ENCODE data around the gene OTOG. TPM values are rescaled to one million over a fixed set of nuclear protein-coding genes. Genes with fewer than 3 reads are reported as not detected.

The OTOG gene
- total RNA-seq, 1 experiment from 2014 or later = not detected

DNA sequence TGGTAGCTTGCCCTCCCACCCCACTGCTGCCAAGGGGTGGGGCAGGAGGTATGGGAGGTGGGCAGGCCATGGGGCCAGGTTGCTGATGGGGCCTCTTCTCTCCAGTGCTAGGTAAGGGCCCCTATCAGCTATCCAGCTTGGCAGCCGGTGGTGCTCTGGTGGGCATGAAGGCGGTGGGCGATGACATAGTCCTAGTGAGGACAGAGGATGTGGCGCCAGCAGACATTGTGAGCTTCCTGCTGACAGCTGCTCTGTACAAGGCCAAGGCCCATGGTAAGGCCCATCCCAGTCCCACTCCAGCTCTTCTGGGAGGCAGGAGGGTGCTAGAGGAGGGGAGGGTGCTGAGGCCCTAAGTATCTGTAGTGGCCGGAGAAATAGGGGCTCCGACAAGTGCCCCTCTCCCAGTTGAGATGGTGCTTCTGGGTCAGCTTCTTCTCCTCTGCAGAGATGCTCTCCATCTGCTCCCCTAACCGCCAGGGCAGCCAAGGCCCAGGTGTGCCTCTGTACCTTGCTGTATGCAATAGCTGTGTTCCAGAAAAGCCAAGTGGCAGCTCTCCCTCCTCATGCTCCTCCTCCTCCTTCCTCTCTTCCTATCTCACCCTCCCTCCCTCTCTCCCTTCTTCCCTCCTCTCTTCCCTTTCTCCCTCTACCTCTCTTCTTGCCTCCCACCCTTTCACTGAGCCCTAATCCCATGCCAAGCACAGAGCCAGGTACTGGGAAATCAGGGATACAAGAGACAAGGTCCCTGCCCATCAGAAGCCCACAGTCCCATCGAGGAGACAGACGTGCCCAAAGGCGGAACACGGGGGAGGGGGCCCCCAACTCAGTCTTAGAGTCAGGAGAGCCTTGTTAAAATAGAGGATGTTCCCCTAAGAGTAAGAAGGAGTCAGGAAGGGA lies 55.3 kb downstream of the OTOG start:
- DNase-seq (ENCODE audit: low read depth) = no peak

GRCh38 chr11:17603056-17603825 lies 56.2 kb downstream of the OTOG start:
- DNase-seq (ENCODE audit: low read depth) = no peak

GRCh38 chr11:17604201-17604914 lies 57.3 kb downstream of the OTOG start:
- no peak for DNase-seq (ENCODE audit: low read depth)

DNA sequence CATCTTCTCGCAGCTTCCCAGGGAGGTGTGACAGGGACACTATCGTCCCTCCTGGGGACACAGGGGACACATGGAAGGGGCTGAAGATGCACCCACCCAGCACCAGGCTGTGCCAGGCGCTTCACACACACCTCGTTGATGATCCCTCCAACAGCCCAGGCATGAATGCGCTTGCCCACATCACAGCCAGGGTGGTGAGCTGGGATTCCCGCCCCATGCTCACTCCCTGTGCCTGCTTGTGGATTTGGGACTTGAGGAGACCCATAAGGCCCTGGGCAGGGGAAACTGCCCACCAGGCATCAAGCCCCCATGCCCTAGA lies 57.8 kb downstream of the OTOG start:
- DNase-seq (ENCODE audit: low read depth) = no peak

GRCh38 chr11:17605651-17606122 lies 58.6 kb downstream of the OTOG start:
- no peak for DNase-seq (ENCODE audit: low read depth)

DNA sequence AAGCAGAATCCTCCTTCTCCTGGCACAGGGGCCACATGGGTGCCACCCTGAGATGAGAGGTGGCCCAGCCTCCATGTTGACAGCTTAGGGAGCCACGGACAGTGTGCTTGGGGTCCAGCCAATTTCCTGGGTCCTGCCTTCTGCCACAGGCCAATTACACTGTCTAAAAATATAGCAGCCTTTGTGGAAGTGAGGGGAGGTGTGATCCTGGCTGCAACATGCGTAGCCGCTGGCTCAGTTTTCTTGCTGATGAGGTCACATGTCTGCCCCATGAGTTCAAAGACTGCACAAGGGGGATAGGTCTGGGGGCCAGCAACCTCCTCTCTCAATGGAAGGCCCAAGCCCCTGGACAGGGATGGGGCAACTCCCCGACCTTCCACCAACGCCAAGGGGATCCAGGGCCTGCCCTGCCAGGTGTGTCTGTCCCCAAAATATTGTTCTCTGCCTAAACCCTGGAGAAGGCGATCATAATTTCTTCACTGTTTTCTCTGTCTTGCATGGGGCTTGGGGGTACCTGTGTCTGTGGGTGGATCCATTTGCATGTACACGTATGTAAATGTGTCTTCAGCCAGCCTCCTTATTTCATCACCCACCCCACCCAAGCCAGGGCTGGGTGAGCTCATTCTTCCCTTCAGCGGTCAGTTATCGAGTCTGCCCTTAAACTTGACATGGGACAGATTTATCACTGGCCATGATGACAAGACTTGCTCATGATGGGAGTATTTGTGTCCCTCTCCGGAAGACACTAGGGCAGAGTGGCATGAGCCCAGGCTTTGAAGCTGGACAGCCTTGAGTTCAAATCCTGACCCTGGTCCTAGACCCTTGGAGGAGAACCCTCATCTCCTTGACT lies 59.4 kb downstream of the OTOG start:
- DNase-seq (ENCODE audit: low read depth) = no peak

DNA sequence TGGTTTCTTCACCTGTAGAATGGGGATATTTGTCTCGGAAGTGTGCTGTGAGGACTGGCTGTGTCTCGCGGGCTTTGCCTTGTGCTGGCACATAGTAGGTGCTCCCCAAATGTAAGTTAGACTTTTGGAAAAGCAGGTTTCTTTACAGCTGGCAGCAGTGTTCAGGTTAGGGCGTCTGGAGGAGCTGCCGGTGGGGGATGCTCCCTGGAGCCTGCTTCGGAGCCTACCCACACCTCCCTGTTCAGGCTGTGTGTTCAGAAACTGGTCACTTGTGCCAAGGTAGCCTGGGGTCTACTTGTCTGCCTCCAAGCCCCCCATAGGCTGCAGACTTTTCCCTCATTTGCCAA lies 60.0 kb downstream of the OTOG start:
- DNase-seq (ENCODE audit: low read depth) = no peak

DNA sequence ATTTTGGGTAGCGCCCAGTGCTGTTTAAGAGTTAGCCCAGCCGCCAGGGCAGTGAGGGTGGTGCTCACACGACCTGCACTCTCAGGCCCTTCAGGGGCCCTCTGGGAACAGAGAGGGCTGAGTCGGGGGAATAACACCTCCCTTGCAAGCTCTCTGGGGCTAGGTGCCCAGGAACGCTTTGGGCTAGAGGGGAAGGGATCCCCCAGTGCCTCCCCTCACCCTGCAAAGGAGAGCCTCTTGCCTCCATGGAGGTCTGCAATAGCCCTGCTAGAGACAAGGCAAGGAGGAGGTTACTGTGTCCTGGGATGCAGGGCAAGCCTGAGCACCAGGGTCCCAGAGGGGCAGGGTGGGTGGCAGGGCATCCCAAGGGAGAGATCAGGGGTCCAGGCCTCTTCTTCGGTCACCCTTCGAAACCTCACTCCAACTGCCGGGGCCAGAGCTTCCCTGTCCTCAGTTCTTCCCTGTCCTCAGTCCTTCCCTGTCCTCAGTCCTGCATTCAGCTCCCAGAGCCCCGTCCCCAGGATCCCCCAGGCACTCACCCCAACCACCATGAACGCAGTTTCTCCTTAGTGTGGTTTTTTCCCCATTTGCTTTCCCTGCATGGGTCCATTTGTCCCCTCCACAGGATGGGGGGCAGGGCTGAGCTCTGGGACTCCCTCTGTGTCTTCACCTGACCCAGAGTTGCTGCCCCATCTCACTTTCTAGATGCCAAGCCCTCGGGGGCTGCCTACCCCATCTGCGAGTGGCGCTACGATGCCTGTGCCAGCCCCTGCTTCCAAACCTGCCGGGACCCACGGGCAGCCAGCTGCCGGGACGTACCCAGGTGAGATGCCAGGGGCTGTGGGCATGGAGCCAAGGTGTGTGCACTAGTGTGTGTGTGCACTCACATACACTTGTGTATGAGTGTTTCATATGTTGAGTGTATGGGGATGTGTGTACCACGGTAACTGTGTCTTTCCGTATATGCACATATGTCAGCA lies 60.8 kb downstream of the OTOG start:
- DNase-seq (ENCODE audit: low read depth) = no peak

DNA sequence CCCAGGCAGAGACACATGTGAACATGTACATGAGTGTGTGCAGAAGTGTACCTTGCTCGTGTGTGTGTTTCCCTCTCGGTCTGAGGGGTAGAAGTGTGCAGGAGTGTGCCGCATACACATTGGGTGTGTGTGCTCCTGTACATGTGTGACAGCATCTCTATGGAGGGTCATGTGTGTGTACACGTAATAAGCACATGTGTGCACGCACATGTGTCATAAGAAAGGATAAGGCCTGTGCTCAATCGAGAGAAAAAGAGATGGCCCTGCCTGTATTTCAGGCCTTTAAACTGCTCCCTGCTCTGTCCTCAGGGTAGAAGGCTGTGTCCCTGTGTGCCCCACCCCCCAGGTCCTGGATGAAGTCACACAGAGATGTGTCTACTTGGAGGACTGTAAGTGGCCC lies 61.8 kb downstream of the OTOG start:
- DNase-seq (ENCODE audit: low read depth) = no peak

DNA sequence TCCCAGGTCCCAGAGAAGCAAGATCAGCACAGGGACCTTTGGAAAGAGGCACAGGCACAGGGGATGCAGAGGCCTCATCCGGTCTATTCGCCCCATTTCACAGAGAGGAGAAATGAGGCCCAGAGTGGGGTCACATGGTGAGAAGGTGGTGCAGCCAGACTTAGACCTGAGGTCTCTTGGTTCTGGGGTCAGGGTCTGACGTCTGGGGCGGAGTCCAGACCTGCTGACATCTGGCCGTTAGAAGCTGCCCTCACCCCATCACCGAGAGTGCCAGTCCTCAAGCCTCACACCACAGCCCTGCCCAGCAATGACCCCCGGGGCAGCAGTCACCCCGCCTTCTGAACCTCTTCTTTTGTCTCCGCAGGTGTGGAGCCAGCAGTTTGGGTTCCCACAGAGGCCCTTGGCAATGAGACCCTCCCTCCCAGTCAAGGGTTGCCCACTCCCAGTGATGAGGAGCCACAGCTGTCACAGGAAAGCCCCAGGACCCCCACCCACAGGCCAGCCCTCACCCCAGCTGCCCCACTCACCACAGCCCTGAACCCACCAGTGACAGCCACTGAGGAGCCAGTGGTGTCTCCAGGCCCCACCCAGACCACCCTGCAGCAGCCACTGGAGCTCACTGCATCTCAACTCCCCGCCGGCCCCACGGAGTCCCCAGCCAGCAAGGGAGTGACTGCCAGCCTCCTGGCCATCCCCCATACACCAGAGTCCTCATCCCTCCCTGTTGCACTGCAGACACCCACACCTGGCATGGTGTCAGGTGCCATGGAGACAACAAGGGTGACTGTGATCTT lies 62.4 kb downstream of the OTOG start:
- no peak for DNase-seq (ENCODE audit: low read depth)

GRCh38 chr11:17610085-17610894 lies 63.2 kb downstream of the OTOG start:
- DNase-seq (ENCODE audit: low read depth) = no peak

DNA sequence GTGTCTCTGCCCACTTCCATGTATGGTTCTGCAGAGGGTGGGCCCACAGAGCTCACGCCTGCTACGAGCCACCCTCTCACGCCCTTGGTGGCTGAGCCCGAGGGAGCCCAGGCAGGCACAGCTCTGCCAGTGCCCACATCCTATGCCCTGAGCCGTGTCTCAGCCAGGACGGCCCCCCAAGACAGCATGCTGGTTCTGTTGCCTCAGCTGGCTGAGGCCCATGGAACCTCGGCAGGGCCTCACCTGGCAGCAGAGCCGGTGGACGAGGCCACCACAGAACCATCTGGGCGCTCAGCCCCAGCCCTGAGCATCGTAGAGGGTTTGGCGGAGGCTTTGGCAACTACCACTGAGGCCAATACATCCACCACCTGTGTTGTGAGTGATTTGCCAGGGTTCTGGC lies 64.0 kb downstream of the OTOG start:
- no peak for DNase-seq (ENCODE audit: low read depth)

- DNase-seq (ENCODE audit: low read depth) = no peak
Measured at GRCh38 chr11:17611503-17612220, 64.6 kb downstream of the OTOG start.

DNA sequence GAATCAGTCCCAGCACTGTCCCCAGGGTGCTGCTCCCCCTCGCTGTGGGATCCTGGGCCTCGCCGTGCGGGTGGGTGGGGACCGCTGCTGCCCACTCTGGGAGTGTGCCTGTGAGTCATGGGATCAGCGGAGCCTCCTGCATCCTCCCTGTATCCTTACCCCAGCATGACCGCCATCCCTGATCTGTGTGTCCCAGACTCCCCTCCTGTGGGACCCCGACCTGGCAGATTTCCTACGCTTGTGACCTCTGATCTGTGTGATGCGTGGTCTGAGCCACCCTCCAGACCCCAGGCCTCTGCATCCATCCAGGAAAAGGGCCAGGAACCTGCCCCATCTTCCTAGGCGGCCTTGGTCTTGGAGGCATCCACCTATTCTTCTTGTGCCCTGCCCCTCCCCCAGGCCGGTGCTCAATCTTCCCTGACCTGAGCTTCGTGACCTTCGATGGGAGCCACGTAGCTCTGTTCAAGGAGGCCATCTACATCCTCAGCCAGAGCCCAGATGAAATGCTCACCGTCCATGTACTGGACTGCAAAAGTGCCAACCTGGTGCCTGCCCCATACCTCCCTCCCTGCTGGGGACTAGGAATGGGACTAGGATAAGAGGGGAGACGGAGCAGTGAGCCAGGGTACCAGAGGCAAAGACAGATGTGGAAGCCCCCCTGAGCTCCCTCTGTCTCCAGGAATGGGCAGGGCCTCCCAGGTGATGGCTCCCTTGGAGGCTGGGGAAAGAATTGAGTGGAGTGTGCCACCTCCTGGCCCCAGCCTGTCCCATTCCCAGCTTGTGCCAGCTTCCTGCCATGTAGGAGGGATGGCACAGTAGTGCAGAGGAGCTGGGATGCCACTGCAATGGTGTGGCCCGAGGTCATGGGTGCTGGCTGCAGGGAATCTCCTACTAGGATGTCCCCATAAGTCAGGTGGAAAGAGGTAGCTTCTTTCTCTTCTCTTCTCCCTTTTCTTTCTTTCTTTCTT lies 65.4 kb downstream of the OTOG start:
- DNase-seq (ENCODE audit: low read depth) = no peak

DNA sequence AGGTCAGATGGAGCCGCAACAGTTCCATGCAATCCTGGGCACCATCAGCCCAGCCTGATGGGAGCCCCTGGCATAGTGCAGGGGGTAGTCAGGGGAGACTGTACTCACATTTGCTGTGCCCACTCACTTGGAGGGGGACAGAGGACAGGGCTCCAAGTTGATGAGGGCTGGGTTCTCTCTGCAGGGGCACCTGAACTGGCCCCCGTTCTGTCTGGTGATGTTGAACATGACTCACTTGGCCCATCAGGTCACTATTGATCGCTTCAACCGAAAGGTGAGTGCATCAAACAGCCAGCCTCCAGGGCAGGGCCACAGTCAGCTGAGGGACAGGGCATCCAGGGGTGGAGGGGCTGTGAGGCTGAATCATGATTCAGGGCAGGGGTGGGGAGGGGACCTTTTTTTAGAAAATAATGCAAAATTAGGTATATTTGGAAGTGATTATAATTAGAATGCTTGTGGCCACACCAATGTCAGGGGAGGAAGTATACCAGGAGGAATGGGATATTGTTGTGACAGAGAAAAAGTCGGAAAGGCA lies 66.4 kb downstream of the OTOG start:
- DNase-seq (ENCODE audit: low read depth) = no peak

GRCh38 chr11:17613983-17614382 lies 66.9 kb downstream of the OTOG start:
- no peak for DNase-seq (ENCODE audit: low read depth)
